OCI-LY7 (cell line): ENCODE data around the gene UQCRH. TPM values are rescaled to one million over a fixed set of nuclear protein-coding genes. Genes with fewer than 3 reads are reported as not detected.
A peak's percentile ranks its signal among the peaks of the same experiment; 100 is the strongest.

Experiments
- BruUV-seq: library from RNA; stranded (reverse); fragments of 400-500 nt; replicated peaks from 2 replicates; lab custom pipeline; 2021; lab: Mats Ljungman, UMichigan
- CTCF ChIA-PET: fragments of 300-600 bp; sonication (Branson Sonifier 250); formaldehyde crosslinking; loops from one replicate; lab custom pipeline; 2022; ENCODE audit warnings: antibody characterized with exemption; ENCODE audit not compliant: unreplicated experiment; lab: Charles Lee
- POLR2A ChIA-PET: fragments of 300-600 bp; sonication (Branson Sonifier 250); formaldehyde crosslinking; loops from one replicate; lab custom pipeline; 2022; ENCODE audit warnings: antibody characterized with exemption; lab: Charles Lee
- DNase-seq: peaks from one replicate; pipeline ENCODE4 v3.0.0-alpha.2; 2015; ENCODE audit warnings: low spot score
- H2AFZ ChIP-seq: fragments of 200-600 bp; sonication (generic), shearing (Covaris generic); 2 replicates; pipeline ENCODE4 v1.6.1; 2014; ENCODE audit warnings: mild to moderate bottlenecking, antibody characterized with exemption, low read length, moderate library complexity
- H3K27ac ChIP-seq: fragments of 200-600 bp; sonication (generic); 2 replicates; pipeline ENCODE4 v1.5.1; 2014; ENCODE audit warnings: mixed run types, low read depth, mild to moderate bottlenecking, moderate library complexity, low read length, inconsistent platforms; ENCODE audit not compliant: poor library complexity, severe bottlenecking
- H3K36me3 ChIP-seq: fragments of 200-600 bp; sonication (generic); 2 replicates; pipeline ENCODE4 v1.6.1; 2014; ENCODE audit warnings: mild to moderate bottlenecking, antibody characterized with exemption, low read length, moderate library complexity, mixed read lengths; ENCODE audit not compliant: insufficient read depth
- H3K4me1 ChIP-seq: fragments of 200-600 bp; sonication (generic); 2 replicates; pipeline ENCODE4 v1.5.1; 2014; ENCODE audit warnings: mild to moderate bottlenecking, low read length; ENCODE audit not compliant: insufficient read depth, poor library complexity, severe bottlenecking
- H3K4me2 ChIP-seq: fragments of 200-600 bp; sonication (generic); 2 replicates; pipeline ENCODE4 v1.6.1; 2014; ENCODE audit warnings: mild to moderate bottlenecking, low read length
- H3K4me3 ChIP-seq: fragments of 200-600 bp; sonication (generic); 2 replicates; pipeline ENCODE4 v1.5.1; 2014; ENCODE audit warnings: mild to moderate bottlenecking, low read depth, low read length; ENCODE audit not compliant: poor library complexity, severe bottlenecking
- H3K79me2 ChIP-seq: fragments of 200-600 bp; sonication (generic); 2 replicates; pipeline ENCODE4 v1.6.1; 2016; ENCODE audit warnings: low read depth, mild to moderate bottlenecking, low read length, moderate library complexity, mixed read lengths; ENCODE audit not compliant: insufficient read depth
- H3K9me2 ChIP-seq: fragments of 200-600 bp; sonication (generic); 2 replicates; pipeline ENCODE4 v1.6.1; 2016; ENCODE audit warnings: mild to moderate bottlenecking, low read length, mixed read lengths; ENCODE audit not compliant: insufficient read depth
- H3K9me3 ChIP-seq: fragments of 200-600 bp; sonication (generic); 2 replicates; pipeline ENCODE4 v1.6.1; 2014; ENCODE audit warnings: mild to moderate bottlenecking, mixed run types, low read length, mixed read lengths
- H4K20me1 ChIP-seq: fragments of 200-600 bp; sonication (generic); 2 replicates; pipeline ENCODE4 v1.6.1; 2014; ENCODE audit warnings: mild to moderate bottlenecking, antibody characterized with exemption, low read length, moderate library complexity, mixed read lengths; ENCODE audit not compliant: insufficient read depth
- EZH2phosphoT487 ChIP-seq: fragments of 200-600 bp; sonication (generic); IDR thresholded peaks from 2 replicates; pipeline ENCODE4 v1.6.1; 2018; ENCODE audit warnings: low read depth, borderline replicate concordance, mild to moderate bottlenecking, mixed run types, antibody characterized with exemption, low read length, moderate library complexity, mixed read lengths
- intact Hi-C: fragments of 100-400 bp; cut with micrococcal nuclease; formaldehyde crosslinking; loops from one replicate; pipeline ENCODE4 v1.10.0; 2022; ENCODE audit not compliant: unreplicated experiment
- total RNA-seq, 2 experiments: library from RNA; depleted of rRNA in 1 of 2; stranded (reverse); fragments of >200 nt in 1 of 2; shearing (Covaris generic) in 1 of 2; gene quantifications; 2 replicates each; pipeline ENCODE4 v1.2.3, GENCODE V29; 2014 to 2022
- TF ChIP-seq, protein P1 (sequence below): fragments of 200-600 bp; sonication (generic); conservative IDR thresholded peaks from 2 replicates; pipeline ENCODE4 v1.5.1; 2014; ENCODE audit warnings: mild to moderate bottlenecking, antibody characterized with exemption, low read length, moderate library complexity, mixed read lengths

Gene UQCRH
- total RNA-seq, 2 experiments from 2014 or later, result 489 to 693 TPM

DNA sequence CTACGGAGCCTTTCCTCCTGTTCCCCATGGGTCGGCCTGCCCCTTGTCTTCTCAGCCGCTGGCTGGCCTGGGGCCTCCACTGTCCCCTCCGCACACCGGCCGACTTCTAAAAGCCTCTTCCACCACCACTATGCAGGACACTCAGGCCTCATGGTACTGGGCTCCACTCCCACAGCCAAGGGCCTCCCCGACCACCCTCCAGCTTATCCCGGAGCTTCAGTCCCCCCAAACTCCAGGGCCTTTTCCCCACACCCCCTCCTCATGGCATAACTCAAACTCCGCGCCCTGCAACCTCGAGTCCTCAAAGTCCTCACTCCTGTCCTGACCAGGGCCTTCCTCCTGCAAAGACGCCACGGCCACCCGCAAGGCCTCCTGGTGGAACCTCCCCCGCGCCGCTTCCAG lies 2.1 kb upstream of the UQCRH start:
- H4K20me1 ChIP-seq, result peaks cover 13% of the 10 kb centered on the region
- H3K27ac ChIP-seq, result no peak overlapping the region
- ChIA-PET CTCF (no interaction called here), POLR2A (no interaction called here)
- no TSS peak for BruUV-seq
- no peaks in the 10 kb centered on the region for H3K9me2 ChIP-seq
- H3K4me2 ChIP-seq, result peak overlapping the region; percentile 72
- no peak for TF ChIP-seq EZH2phosphoT487
- TF ChIP-seq, protein P1, sequence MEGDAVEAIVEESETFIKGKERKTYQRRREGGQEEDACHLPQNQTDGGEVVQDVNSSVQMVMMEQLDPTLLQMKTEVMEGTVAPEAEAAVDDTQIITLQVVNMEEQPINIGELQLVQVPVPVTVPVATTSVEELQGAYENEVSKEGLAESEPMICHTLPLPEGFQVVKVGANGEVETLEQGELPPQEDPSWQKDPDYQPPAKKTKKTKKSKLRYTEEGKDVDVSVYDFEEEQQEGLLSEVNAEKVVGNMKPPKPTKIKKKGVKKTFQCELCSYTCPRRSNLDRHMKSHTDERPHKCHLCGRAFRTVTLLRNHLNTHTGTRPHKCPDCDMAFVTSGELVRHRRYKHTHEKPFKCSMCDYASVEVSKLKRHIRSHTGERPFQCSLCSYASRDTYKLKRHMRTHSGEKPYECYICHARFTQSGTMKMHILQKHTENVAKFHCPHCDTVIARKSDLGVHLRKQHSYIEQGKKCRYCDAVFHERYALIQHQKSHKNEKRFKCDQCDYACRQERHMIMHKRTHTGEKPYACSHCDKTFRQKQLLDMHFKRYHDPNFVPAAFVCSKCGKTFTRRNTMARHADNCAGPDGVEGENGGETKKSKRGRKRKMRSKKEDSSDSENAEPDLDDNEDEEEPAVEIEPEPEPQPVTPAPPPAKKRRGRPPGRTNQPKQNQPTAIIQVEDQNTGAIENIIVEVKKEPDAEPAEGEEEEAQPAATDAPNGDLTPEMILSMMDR, result no peak
- no peaks in the 10 kb centered on the region for H3K9me3 ChIP-seq
- DNase-seq, result no peak
- intact Hi-C loops, result no loop called here
- H3K36me3 ChIP-seq, result peaks cover 43% of the 10 kb centered on the region
- peak overlapping the region; percentile 95 for H3K4me3 ChIP-seq
- H3K4me1 ChIP-seq, result peaks cover 21% of the 10 kb centered on the region
- H2AFZ ChIP-seq, result no peak overlapping the region
- peaks cover 58% of the 10 kb centered on the region for H3K79me2 ChIP-seq

- DNase-seq, result peak; percentile 86
- CTCF ChIA-PET, result interaction anchor here (1.0 kb wide), 1 partner anchor 38 kb away, joined by 4 read pairs; no protein-coding TSS in a partner anchor
- H3K9me2 ChIP-seq, result no peaks in the 10 kb centered on the region
- POLR2A ChIA-PET, result interaction anchor here (3.7 kb wide), 1 partner anchor 26 kb away, joined by 34 read pairs; no protein-coding TSS in a partner anchor
- BruUV-seq, result no TSS peak
- peaks cover 43% of the 10 kb centered on the region for H3K36me3 ChIP-seq
- H3K9me3 ChIP-seq, result no peaks in the 10 kb centered on the region
- intact Hi-C loops, result loop anchor here (1.0 to 2.0 kb wide), 3 partner anchors 31 to 46 kb away; partner anchors contain the start of gene NSUN4
- H3K27ac ChIP-seq, result peak overlapping the region; percentile 76
- H3K4me3 ChIP-seq, result peak overlapping the region; percentile 95
- H4K20me1 ChIP-seq, result peaks cover 13% of the 10 kb centered on the region
- H3K79me2 ChIP-seq, result peaks cover 64% of the 10 kb centered on the region
- peaks cover 28% of the 10 kb centered on the region for H3K4me1 ChIP-seq
- H3K4me2 ChIP-seq, result peak overlapping the region; percentile 72
- H2AFZ ChIP-seq, result peak overlapping the region; percentile 71
- TF ChIP-seq, protein P1, result peak; percentile 69
- TF ChIP-seq EZH2phosphoT487, result no peak
Measured at GRCh38 chr1:46301808-46302640, 1.5 kb upstream of the UQCRH start.
